GM18870 (cell line): ENCODE data around the gene TANC1.

Experiments used
- ATAC-seq: cut with Tn5 transposase; IDR thresholded peaks from one replicate; pipeline ENCODE4 v1.9.1; 2021; ENCODE audit warnings: moderate library complexity; ENCODE audit not compliant: unreplicated experiment

The TANC1 gene

GRCh38 chr2:159185401-159186130 is 217.1 kb downstream of the TANC1 start:
- peak; percentile 75 for ATAC-seq

- no peak for ATAC-seq
These were observed 218.0 kb downstream of the TANC1 start for GRCh38 chr2:159186462-159186861.

- no peak for ATAC-seq
These were observed 218.7 kb downstream of the TANC1 start for GRCh38 chr2:159187106-159187505.

DNA sequence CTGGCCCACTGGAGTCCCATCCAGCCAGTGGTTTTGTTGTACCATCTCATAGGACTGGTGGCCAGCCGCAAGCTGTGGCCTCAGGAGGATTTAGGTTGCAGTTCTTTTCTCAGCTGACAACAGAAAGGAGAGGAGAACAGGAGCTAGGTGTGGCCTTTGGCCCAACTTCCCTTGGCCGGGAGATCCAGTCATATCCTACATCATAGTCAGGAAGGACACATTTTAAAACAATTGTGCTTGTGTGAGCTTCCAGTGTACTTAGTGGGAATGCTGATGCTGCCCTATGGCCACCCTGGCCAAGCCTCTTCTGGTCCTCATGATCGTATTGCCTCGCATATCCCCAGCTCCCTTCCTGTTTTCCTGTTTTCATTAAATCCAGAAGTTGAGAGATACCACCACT is 220.0 kb downstream of the TANC1 start:
- ATAC-seq: no peak

DNA sequence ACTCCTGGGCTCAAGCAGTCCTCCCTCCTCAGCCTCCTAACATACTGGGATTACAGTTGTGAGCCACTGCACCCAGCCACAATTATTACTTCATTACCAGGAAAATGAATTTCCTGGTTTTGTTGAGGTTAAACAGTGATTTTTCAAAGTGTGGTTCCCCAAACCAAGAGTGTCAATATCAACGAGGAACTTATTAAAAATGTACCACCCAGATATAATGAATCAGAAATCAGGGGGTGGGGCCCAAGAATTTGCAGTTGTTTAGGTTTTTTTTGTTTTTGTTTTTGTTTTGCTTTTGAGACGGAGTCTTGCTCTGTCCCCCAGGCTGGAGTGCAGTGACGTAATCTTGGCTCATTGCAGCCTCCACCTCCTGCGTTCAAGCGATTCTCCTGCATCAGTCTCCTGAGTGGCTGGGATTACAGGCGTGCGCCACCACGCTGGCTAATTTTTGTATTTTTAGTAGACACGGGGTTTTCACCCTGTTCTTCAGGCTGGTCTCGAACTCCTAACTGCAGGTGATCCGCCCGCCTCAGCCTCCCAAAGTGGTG is 224.0 kb downstream of the TANC1 start:
- no peak for ATAC-seq

DNA sequence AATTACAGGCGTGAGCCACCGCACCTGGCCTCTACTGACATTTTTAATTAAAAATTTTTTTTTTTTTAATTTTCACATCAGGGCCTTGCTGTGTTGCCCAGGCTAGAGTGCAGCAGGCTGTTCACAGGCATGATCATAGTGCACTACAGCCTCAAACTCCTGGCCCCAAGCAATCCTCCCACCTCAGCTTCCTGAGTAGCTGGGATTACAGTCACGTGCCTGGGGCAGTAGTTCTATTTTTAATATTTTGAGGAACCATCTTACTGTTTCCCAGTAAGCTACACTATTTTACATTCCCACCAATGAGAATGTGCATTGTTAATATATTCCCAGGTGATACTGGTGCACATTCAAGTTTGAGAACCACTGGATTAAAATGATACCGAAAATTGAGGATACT is 225.4 kb downstream of the TANC1 start:
- no peak for ATAC-seq

GRCh38 chr2:159194241-159194640 is 225.8 kb downstream of the TANC1 start:
- ATAC-seq: no peak

- no peak for ATAC-seq
These were observed 227.3 kb downstream of the TANC1 start for GRCh38 chr2:159195697-159196096.

- ATAC-seq: no peak
These were observed 228.0 kb downstream of the TANC1 start for GRCh38 chr2:159196393-159196925.

DNA sequence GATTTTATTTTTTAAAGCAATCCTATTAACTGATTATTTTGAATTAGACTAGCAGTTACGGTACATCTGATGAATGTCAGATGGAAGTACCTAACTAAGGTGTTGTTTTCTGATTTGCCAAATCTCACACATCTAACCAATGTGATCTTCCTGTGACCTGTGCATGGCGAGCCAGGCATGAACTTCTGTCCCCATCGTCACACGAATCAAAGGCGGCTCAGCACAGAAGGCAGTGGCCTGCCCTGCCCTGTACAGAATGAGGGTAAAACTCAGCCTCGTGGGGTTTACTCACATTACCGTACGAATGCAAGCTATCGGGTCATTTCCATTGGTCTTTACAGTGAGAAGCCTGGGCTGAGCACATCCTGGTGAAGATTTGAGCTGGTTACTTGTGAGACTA is 230.8 kb downstream of the TANC1 start:
- no peak for ATAC-seq

DNA sequence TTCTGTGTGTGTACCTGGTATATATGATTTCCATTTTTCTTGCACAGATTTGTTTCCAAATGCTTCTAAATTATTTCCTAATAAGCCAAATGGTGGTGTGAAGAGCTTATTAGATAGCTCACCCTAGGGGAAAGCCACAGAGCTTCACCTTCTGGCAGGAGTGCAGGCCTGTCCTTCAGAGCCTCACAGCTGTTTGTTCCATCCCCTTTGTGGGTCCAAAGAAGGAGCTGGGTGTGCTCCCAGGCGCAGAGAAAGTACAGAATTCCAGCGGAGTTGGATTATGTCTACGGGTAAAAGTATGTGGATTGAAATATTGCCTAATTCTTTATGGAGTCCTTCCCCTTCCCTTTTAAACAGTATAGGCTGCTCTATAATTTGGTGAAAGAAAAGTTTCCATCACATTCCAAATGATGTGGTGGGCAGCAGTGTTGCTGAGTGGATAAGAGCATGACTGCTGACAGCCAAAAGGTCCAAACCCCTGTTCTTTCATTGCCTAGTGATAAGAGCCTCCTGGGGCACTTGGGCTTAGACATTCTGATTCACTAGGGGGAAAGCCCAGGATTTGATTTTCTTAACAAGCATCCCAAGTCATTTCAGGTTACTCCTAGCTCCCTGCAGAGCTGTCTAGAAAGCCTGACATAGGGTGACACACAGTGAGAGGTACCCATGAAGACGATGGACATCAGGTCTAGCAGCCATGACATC is 231.5 kb downstream of the TANC1 start:
- ATAC-seq: no peak

DNA sequence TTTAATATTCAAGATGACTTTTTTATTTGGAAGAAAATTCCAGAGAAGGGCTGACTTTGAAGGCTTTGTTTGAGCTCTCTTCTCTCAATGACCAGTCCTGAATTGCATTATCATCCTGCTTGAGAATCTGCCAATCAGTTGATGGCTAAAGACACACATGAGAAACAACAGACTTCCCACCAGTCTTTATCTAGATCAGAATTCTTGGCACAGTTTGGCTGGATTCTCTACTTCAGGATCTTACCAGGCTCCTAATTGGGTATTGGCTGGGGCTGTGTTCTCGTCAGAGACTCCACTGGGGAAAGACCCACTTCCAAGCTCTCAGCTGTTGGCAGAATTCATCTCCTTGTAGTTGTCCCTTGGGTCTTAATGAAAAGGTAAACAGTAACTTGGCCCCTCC is 232.1 kb downstream of the TANC1 start:
- ATAC-seq: no peak

GRCh38 chr2:159201360-159202063 is 233.1 kb downstream of the TANC1 start:
- ATAC-seq: peak; percentile 99

DNA sequence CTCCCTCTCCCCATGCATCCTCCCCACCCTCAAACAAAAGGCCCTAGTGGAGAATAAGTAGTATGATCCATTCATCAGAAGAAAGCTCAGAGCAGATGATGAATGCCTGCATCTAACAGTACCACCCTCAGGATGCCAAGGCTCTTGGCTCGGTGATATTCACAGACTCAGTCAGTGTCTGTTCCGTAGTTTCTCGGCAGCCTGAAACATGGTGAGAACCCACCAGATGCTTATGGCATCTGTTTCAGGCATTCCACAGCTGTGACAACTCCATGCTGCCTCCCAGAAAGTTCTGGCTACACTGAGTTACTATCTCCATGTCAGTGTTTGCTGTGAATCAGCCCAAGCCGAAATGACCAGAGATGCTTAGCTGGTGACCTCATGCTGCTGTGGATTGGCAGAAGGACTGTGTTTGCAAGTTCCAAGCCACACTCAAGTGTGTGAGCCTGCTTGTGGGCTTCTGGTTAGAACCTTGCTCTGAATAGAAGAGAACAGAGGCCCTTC is 234.2 kb downstream of the TANC1 start:
- no peak for ATAC-seq

GRCh38 chr2:159204381-159205144 is 236.1 kb downstream of the TANC1 start:
- no peak for ATAC-seq

- ATAC-seq: no peak
These were observed 238.4 kb downstream of the TANC1 start for GRCh38 chr2:159206736-159207380.

- no peak for ATAC-seq
These were observed 240.0 kb downstream of the TANC1 start for GRCh38 chr2:159208438-159208837.

DNA sequence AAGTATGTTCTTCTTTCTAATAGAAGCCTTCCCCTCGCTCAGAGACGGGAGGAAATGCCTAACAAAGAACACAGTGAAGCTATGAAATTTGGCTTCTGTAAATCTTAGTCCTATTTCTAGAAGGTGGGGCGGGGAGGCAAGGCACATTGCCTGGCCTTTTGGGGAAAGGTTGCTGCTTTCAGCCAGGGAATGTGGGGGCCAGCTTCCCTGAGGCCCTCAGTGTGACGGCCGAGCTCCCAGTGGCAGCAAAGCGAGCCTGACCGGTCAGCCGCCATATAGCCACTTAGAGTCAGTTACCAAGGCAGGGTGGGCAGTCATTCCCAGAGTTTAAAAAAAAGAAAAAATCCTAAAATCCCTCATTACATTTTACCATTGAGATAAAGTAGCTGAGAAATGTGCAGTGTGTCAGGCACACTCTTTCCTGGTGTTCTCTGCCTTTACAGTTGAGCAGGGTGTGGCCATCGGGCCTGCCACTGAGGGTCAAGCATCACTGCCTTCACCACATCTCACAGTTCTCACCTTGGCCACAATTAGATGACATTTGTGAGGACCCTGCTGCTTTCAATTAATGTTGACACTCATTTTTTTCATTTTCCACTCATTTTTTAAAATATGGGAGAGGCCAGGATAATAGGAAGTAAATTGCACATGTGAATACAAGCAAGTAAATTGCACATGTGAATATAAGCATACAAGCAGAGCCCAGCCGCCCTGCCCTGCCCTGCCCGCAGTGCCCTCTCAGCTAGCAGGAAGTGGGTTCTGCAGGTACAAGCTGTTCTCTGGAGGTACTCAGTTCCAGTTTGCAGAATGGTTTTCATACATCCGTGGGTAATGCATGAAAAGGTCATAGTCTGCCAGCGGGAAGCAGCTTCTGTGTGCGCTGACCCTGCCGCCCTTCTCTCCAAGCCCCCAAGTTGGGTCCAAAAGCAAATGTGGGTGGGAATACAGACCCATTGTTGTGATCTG is 241.2 kb downstream of the TANC1 start:
- no peak for ATAC-seq
